Inflammatory macrophage (primary cell): ENCODE measurements around the gene NLRP10.

Experiments
- DNase-seq, 2 donors: peaks; one replicate each; pipeline ENCODE4 v3.0.0-alpha.2; 2020 to 2022

Gene NLRP10

DNA sequence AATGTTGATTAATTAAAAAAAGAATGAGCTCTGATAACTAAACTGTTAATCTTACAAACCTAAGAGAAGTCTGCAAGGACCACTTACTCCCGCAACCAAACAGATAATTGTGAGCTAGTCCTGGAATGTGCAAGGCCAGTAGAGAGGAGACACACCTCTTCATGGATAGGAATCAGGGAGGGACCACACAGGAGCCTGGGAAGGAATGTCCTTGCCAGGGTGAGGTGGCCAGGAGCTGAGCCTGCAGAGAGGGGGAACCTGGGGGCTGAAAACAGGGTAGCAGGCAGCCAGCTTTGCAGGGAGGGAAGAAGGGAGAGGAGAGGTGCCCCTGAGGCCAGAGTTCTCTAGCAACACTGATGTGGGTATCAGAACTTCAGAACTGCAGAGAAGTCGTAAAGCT, 9.4 kb upstream of the NLRP10 start:
- DNase-seq, result no peak

DNA sequence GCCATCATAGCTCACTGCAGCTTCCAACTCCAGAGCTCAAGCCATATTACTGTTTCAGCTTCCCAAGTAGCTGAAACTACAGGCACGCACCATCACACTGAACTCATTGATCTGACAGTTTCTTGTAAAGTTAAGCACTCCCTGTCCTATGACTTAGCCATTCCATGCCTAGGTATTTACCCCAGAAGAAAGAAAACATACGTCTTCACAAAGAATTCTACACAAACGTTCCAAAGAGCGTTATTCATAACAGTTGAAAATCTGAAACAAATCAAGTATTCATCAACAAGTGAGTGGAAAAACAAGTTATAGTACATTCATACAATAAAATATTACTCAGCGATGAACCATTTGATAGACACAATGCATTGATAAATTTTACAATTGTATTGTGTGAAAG, 7.8 kb upstream of the NLRP10 start:
- no peak for DNase-seq

DNA sequence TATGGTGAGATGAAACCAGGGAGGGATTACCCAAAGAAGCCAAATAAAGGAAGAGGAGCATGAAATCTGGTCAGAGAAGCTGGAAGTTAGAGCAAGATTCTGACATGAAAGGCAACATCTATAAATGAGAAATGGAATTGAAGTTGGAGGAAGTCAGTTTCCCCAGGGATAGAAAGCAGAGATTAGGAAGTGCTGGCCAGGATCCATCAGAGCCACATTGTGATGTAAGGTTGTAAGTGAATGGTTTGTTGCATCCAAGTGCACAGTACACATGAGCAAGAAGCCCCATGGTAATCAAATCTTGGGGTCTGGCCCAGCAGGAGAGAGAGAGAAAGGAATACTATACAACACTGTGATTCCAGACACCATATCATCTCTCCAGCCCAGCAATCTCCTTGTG, 6.6 kb upstream of the NLRP10 start:
- no peak for DNase-seq

DNA sequence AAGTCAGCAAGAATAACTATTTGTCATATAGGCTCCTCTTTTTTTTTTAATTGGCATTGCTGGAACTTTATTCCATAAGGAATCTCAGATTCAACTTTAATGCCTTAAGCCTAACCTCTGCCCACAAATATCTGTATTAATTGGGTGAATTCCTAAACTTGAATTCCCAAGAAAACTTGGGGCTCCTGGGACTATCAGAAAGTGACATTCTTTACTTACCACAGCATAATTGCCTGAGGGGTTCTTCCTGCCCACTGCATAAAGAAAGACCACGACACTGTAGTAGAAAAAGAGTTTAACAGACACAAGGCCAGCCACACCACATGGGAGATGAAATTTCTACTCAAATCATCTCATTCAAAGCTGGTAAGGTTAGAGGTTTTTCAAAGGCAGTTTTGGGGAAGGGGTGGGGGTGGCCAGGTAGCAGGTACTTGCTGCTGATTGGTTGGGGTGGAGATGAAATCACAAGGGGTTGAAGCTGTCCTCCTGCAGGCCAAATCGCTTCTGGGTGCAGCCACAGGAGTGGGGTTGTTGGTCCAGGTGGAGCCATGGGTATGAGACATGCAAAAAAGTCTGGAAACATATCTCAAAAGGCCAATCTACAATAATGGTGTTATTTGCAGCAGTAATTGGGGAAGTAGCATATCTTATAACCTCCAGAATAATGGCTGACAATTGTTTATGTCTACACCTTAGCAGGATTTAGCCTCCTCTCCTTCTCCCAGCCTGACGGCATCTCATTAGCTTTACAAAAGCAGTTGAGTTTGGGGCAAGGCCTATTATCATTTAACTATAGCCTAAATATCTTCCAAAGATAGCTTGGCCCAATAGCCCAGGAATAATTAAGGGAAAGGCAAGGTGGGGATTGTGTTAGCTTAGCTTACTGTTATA, 4.8 kb upstream of the NLRP10 start:
- DNase-seq, result no peak

DNA sequence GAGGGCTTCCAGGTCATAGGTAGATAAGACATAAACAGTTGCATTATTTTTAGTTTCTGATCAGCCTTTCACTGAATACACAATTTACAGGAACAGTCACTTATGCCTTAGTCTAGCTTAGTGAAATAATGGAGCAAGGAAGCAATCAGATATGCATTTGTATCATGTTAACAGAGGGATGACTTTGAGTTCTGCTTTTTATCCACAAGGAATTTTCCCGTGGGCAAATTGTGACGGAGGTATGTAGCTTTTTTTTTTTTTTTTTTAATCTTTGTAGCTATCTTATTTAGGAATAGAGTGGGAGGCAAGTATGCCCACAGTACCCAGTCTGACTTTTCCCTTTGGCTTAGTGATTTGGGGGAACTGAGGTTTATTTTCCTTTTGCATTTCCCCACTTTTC, 3.4 kb upstream of the NLRP10 start:
- DNase-seq, result no peak

DNA sequence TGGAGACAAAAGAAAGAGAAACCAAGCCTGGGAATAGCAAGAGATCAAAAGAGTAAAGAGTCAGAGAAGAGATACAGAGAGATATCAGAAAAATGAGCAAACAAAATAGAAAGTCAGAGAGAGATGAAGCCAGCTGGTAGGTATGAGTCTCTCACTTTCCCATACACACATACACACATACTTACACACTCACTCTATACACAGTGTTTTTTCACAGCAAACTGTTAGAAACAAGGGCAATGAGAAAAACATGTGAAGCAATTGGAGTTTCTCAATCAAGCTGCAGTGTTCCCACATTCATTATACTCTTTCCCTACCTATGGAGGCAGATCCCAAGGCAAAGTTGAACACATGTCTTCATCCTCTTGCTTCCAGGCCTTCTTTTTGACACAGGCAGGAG, 2.6 kb upstream of the NLRP10 start:
- DNase-seq, result no peak

DNA sequence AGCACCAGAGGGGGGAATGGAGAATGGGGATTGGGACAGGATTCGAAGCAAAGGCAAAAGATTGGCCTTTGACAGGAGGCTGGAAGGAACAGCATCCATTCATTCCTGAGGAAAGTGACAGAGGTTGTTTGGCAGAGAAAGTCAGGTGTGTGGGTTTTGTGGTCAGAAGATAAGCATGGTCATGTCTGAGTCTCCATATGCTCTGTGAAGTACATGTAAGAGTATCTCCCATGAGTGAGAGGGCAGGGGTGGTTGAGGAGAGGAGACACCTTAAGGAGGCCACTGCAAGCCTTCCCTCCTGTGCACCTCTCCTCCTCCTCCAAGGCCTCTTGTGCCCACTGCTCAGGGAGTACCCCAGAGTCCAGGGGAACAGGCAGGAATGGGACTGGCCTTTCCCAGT, 1.9 kb upstream of the NLRP10 start:
- DNase-seq, result no peak

DNA sequence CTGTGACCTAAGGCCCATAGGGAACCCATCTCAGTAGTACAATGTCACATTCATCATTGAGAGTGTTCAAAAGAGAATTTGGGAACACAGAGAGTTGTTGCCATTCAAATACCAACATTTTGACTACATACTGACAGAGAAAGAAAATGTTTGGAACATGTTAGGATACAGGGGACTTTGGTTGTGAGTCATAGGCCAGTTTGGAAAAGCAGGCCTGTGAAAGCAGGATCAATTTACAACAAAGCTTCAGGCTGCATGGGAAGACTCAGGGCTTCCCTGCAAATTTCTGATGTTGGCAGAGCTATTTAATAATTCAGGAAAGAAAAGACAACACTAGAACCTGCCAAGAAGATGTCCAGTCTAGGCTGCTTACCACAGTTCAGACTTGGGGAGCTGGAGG, 374 bp downstream of the NLRP10 start:
- no peak for DNase-seq

DNA sequence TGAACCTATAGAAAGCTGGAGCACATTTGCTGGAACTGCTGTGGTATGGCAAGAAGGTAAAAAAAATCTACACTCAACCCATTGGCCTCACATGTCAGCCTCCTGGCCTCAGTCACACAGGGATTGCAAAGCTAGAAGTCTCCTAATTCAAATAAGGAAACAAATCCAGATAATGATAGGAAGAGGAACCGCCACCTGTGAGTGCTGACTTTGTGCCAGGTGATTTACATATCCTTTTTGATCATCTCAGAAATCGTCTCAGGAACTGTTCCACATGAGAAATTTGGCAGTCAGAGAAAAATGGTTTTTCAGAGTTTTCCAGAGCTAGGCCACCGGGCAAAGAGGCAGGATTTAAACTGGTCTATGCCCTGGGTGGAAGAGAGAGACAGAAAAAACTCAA, 986 bp downstream of the NLRP10 start:
- DNase-seq, result no peak

DNA sequence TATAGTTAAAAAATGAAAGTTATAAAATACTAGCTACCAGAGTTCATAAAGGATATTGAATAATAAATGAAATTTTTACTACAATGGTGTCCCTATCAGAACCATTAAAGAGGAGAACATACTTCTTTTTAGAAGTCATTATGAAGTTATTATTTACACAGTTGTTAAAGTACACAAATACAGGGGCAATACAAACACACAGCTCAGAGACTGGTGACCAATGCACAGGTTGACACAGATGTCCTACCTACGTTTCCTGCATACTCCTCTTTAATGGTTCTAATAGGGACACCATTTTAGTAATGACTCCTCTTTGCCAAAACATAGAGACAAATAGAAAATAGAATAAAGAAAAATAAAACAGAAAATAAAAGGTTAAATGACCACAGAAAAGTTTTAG, 10.1 kb downstream of the NLRP10 start:
- DNase-seq, result no peak

DNA sequence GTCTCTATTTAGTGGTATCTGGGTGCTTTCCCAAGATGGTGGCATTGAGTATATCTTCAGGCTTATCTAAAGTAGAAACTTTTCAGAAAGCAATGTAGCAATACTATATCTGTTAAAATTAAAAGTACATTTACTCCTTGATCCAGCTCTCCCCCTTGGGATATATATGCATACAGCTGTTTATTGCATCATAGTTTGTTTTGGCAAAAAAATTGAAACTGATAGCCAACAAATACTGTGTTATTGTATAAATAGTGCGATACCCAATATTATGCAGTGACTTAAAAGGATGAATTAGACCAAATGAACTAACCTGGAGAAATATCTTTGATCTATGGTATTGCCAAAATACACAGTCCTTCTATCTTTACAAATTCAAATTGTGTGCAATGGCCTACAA, 15.3 kb downstream of the NLRP10 start:
- DNase-seq, result no peak

DNA sequence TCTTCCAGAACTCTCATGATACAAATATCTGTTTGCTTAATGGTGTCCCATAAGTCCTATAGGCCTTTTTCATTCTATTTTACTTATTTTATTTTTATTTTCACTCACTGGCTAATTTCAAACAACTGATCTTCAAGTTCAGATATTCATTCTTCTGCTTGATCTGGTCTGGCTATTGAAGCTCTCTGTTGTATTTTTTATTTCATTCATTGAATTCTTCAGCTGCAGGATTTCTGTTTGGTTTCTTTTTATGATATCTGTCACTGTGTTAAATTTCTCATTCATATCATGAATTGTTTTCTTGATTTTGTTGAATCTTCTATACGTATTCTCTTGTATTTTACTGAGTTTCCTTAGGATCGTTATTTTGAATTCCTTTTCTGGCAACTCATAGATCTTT, 21.1 kb downstream of the NLRP10 start:
- no peak for DNase-seq

DNA sequence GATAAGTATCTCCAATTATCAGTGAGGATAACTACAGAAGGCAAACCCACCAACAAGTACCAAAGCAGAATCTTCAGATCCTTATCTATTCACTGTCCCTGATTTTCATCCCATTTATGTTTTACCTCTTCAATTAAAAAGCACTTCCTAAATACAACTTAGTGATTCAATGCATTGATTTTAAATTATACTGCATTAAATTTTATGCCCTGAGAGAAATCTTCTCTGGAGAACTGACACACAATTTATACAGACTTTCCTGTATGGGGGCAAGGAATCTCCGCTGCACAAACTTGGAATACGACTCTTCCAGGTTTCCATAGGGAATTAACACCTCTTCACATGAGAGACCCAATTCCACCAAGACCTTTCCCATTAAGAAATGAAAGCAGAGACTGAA, 23.6 kb downstream of the NLRP10 start, which contains the start of gene OR10A3:
Gene OR10A3 (minus strand): TSS at position 101 of the 400 bp plus-strand sequence. CDS start 2,188 bp downstream, outside the sequence.
- DNase-seq, result no peak

DNA sequence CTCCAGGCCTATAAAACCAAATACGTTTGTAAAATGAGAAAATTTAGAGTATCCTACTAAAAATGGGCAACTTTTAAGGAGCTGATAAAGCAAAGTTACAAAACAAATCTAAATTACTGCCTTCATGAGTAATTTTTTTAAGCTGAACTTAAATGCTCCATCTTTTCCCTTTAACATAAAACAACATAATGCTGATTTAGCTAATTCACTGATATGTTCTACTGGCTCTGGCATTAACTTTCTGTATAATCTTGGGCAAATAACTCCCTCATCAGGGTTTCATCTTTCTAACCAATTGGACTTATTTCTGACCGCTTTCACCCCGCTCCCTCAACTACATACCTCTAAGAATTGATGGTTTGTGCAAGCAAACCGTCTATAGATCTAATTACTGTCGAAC, 24.1 kb downstream of the NLRP10 start:
- DNase-seq, result no peak

DNA sequence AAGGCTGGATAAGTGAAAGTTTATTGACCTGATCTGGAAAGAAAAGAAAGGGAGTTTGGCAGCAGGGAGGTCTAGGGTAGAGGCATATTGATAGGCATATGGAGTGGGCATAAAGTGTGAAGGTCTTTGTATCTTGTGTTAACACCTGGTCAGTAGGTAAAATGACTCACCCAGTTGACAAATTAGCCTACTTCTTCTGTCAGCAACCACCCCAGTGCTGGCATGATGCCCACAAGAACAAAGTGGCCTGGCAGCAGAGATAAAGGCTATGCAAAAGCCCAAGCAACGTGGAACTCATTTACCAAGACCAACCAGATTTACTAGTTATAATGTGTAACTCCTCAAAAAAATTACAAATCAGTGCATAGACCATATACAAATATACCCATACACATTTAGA, 28.6 kb downstream of the NLRP10 start:
- DNase-seq, result no peak

DNA sequence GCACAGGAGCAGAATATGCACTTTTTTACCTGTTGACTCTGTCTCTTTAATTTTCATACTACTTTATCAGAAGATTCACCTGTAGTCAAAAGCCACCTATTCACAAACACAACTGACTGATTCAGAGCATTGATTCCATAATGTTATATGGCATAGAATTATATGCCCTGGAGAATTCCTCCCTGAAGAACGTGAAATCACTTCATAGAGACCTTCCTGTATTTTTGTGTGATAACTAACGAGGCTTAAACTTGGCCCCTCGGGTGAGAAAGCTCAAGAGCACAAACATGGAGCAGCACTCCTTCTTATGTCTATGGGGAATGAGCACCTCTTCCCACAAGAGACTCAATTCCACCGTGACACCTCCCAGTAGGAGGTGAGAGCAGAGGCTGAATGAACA, 34.1 kb downstream of the NLRP10 start, which contains the start of gene OR10A6:
Gene OR10A6 (minus strand): TSS at position 101 of the 400 bp plus-strand sequence. CDS start 2,606 bp downstream, outside the sequence.
- DNase-seq, result no peak

DNA sequence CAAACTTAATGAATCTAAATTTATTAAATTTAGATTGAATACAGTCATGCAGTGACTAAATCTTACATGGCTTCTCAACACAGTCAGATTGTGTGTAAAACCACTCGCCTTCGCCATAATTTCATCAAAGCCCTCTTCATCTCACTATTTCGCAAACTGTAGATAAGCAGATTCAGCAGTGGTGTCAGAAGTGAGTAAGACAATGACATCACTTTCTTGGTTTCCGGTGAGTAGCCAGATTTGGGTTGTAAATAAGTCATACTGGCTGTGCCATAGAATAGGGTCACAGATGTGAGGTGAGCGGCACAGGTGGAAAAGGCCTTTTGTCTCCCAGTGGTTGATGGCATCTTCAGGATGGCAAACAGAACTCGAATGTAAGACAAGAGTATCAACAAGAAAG, 37.6 kb downstream of the NLRP10 start:
- no peak for DNase-seq

DNA sequence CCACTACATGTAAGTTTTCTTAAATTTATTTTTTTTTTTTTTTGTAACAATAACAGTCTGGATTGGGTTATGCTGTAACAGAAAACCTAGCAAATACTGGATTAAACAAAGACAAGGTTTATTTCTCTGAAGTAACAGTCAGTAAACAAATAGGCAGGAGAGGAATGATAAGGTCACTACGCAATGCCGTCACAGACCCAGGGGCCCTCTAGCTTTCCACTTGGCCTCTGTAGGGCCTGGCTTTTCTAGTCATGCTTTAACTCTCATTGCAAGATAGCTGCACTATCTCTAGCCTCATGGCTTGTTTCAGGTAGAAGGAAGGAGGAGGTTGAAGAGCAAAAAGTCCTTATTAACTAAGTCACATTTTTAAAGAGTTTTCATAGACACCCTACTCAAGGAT, 40.7 kb downstream of the NLRP10 start:
- DNase-seq, result no peak

DNA sequence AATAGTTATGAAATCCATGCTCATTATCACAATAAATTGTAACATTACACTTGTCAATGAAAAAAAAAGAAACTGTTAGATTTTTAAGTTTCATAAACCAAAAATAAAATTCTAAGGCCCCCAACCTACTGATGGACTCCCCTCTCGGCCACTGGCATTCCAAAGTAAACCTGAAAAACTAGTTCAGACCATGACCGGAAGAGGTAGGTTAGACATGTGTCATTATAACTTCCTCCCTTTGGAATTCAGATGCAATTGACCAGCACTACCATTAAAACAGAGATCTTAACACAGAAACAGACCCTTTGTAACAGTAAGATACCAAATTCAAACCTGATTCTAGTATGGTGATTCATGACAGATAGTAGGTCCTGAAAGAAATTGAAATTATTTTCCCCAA, 47.1 kb downstream of the NLRP10 start:
- no peak for DNase-seq
